Head of caudate nucleus (tissue), 42 donors: ENCODE results near the gene WDR81.
A peak's percentile ranks its signal among the peaks of the same experiment; 100 is the strongest.
"Not testable (repeated sequence)": the region's sequence is repeated elsewhere in the genome, so short reads cannot be mapped to it uniquely, and the experiment has no call there.

ENCODE experiments used
- DNase-seq, 42 donors: peaks; one replicate each; pipeline versions ENCODE4 v3.0.0 to v3.0.0-alpha.2; 2020 to 2021; ENCODE audit warnings: mixed read lengths in 7 of 42
- intact Hi-C: fragments of 100-400 bp; cut with DNase I; formaldehyde crosslinking; loops from one replicate; pipeline ENCODE4 v1.15.0; 2022

The WDR81 gene

DNA sequence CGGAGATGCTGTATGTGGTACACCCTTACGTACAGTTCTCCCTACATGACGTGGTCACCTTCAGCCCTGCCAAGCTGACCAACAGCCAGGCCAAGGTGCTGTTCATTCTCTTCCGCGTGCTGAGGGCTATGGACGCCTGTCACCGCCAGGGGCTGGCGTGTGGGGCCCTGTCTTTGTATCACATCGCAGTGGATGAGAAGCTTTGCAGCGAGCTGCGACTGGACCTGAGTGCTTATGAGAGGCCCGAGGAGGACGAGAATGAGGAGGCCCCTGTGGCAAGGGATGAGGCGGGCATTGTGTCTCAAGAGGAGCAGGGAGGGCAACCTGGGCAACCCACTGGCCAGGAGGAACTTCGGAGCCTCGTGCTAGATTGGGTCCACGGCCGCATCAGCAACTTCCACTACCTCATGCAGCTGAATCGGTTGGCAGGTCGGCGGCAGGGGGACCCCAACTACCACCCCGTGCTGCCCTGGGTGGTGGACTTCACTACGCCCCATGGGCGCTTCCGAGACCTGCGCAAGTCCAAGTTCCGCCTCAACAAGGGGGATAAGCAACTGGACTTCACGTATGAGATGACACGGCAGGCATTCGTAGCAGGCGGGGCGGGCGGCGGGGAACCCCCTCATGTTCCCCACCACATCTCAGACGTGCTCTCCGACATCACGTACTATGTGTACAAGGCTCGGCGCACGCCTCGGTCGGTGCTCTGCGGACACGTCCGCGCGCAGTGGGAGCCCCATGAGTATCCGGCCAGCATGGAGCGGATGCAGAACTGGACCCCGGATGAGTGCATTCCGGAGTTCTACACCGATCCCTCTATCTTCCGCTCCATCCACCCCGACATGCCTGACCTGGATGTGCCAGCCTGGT, 1.4 kb downstream of the WDR81 start:
- intact Hi-C loops = no loop called here
- no peak for DNase-seq

DNA sequence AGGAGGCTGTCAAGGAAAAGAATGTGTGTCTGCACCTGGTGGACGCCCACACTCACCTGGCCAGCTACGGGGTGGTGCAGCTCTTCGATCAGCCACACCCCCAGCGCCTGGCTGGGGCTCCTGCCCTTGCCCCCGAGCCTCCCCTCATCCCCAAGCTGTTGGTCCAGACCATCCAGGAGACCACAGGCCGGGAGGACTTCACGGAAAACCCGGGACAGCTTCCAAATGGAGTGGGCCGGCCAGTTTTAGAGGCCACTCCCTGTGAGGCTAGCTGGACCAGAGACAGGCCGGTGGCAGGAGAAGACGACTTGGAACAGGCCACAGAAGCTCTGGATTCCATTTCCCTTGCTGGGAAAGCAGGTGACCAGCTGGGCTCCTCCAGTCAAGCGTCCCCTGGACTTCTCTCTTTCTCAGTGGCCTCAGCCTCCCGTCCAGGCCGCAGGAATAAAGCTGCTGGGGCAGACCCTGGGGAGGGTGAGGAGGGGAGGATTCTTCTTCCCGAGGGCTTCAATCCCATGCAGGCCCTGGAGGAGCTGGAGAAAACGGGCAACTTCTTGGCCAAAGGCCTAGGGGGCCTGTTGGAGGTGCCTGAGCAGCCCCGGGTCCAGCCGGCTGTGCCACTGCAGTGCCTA, 2.2 kb downstream of the WDR81 start:
- intact Hi-C loops = no loop called here

DNA sequence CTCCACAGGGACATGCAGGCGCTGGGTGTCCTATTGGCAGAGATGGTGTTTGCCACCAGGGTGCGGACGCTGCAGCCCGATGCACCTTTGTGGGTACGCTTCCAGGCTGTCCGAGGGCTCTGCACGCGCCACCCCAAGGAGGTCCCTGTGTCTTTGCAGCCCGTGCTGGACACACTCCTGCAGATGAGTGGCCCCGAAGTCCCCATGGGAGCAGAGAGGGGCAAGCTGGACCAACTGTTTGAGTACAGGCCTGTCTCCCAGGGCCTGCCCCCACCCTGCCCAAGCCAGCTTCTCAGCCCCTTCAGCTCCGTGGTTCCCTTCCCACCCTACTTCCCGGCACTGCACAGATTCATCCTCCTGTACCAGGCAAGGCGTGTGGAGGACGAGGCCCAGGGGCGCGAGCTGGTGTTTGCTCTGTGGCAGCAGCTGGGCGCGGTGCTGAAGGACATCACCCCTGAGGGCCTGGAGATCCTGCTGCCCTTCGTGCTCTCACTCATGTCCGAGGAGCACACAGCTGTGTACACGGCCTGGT, 2.8 kb downstream of the WDR81 start:
- no peak for DNase-seq
- intact Hi-C loops = no loop called here

More for the DNA sequence above, 2.2 kb downstream of the WDR81 start:
- no peak for DNase-seq

DNA sequence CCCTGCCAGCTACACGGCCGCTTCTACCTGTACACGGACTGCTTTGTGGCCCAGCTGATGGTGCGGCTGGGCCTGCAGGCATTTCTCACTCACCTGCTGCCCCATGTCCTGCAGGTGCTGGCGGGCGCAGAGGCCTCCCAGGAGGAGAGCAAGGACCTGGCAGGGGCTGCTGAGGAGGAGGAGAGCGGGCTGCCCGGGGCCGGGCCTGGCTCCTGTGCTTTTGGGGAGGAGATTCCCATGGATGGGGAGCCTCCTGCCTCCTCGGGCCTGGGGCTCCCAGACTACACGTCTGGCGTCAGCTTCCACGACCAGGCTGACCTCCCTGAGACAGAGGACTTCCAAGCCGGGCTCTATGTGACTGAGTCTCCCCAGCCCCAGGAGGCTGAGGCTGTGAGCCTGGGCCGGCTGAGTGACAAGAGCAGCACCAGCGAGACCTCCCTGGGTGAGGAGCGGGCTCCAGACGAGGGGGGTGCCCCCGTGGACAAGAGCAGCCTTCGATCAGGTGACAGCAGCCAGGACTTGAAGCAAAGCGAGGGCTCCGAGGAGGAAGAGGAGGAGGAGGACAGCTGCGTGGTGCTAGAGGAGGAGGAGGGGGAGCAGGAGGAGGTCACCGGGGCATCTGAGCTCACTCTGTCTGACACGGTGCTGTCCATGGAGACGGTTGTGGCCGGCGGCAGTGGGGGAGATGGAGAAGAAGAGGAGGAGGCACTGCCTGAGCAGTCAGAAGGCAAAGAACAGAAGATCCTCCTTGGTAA, 3.5 kb downstream of the WDR81 start:
- intact Hi-C loops = no loop called here
- no peak for DNase-seq

DNA sequence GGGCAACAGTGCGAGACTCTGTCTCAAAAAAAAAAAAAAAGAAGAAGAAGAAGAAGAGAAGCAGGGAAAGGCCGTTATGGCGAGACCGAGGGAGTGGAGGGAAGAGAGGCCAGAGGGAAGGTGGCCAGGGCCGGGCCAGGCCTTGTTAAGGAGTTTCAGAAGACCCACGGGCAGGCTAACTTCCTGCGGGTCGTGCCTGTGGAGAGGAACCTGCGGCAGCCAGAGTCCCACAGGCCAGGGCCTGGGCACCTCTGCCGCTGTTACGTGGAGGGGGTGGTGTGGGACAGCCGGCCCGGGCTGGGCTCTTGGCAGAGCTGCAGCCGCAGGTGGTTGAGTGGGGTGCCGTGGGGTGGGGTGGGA, 5.4 kb downstream of the WDR81 start:
- no peak for DNase-seq
- intact Hi-C loops = no loop called here

DNA sequence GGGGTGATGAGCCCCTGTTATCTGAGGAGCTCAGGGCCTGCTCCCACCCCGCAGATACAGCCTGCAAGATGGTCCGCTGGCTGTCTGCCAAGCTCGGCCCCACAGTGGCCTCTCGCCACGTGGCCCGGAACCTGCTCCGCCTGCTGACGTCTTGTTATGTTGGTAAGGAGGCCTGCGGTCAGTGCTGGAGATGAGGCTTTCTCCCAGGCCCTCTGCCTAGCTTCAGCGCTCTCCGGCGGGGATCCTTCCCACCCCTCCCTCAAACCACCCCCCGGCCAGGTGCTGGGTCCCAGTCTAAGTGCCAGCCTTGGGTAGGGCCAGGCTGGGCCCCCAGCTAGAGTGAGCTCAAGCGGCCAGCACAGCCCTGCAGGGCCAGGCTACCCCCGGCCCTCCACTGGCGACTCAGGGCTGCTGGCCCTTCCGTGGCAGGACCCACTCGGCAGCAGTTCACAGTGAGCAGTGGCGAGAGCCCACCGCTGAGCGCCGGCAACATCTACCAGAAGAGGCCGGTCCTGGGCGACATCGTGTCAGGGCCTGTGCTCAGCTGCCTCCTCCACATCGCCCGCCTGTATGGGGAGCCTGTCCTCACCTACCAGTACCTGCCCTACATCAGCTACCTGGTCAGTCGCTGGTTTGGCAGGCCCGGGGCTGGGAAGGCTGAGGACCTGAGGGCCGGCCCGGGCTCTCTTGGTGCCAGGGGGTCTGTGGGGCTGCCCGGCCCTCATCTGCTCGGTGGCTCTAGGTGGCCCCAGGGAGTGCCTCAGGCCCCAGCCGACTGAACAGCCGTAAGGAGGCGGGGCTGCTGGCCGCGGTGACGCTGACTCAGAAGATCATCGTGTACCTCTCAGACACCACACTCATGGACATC, 6.1 kb downstream of the WDR81 start:
- peak in 12 of 42 donors; percentile 23 to 69 (median 48) for DNase-seq
- intact Hi-C loops = no loop called here

DNA sequence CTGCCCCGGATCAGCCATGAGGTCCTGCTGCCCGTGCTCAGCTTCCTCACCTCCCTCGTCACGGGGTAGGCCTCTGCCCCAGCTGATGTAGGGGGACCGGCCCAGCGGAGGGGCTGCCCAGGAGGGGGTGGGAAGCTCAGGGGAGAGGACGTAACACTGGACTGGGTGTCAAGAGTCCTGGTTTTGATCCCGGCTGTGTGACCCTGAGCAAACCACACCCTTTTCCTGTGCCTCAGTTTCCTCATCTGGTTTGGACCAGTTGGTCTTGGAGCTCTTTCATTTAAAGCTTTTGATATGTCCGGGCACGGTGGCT, 6.6 kb downstream of the WDR81 start:
- intact Hi-C loops = no loop called here
- DNase-seq = no peak

DNA sequence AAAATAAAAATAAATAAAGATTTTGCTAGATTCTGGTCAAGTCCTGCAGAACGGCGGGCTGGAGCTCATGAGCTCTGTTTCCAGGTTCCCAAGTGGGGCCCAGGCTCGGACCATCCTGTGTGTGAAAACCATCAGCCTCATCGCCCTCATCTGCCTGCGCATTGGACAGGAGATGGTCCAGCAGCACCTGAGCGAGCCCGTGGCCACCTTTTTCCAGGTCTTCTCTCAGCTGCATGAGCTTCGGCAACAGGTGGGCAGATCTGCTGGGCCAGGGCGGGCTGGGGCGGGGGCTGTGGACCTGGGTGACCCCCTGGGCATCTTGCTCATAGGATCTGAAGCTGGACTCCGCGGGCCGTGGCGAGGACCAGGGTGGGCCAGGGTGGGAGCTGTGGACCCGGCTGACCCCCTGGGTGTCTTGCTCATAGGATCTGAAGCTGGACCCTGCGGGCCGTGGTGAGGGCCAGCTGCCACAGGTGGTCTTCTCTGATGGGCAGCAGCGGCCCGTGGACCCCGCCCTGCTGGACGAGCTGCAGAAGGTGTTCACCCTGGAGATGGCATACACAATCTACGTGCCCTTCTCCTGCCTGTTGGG, 7.8 kb downstream of the WDR81 start:
- intact Hi-C loops = no loop called here
- DNase-seq = no peak

DNA sequence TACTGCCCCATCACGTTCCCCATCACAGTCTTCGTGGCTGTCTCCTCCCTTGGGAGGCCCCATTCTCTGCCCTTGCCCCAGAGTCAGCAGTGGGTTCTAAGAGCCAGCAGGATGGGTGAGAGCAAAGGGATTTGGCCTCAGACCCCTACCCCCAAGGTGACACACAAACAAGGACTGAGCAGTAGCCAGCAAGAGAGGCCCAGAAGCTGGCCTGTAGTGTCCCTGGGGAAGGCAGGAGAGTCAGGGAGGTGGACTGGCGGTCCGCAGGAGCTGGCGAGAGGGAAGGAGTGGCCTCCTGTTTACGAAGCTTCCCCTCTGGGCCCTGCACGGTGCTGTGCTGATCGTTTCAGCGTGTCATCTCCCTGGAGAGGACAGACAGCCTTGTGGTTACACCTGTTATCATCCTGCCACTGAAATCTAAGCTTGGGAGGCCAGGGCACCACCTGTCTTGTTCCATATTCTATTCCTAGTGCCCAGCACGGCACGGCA, 8.4 kb downstream of the WDR81 start:
- no peak for DNase-seq
- intact Hi-C loops = no loop called here

DNA sequence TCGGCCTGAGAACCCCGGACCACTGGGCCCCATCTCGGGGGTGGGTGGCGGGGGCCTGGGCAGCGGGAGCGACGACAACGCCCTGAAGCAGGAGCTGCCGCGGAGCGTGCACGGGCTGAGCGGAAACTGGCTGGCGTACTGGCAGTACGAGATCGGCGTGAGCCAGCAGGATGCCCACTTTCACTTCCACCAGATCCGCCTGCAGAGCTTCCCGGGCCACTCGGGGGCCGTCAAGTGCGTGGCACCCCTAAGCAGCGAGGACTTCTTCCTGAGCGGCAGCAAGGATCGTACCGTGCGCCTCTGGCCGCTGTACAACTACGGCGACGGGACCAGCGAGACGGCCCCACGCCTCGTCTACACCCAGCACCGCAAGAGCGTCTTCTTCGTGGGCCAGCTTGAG, 9.3 kb downstream of the WDR81 start:
- intact Hi-C loops = no loop called here
- peak in 2 of 42 donors; percentile 31 to 52 for DNase-seq

DNA sequence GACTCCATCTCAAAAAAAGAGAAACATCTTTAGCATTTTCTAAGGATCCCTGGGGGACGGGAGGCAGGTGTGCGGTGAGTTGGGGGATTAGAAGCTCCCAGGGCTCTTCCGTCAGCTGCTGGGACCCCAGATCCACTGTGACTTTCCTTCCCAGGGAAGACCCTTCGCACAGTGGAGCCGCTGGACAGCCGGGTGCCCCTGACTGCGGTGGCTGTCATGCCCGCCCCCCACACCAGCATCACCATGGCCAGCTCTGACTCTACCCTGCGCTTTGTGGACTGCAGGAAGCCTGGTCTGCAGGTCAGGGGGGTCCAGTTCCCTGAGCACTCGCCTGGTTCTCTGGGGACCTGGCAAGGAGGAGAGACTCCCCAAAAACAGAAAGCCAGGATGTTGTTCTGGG, 10.9 kb downstream of the WDR81 start:
- DNase-seq = no peak
- intact Hi-C loops = loop anchor here (5.0 kb wide), 1 partner anchor 42 kb away; no protein-coding TSS in a partner anchor

DNA sequence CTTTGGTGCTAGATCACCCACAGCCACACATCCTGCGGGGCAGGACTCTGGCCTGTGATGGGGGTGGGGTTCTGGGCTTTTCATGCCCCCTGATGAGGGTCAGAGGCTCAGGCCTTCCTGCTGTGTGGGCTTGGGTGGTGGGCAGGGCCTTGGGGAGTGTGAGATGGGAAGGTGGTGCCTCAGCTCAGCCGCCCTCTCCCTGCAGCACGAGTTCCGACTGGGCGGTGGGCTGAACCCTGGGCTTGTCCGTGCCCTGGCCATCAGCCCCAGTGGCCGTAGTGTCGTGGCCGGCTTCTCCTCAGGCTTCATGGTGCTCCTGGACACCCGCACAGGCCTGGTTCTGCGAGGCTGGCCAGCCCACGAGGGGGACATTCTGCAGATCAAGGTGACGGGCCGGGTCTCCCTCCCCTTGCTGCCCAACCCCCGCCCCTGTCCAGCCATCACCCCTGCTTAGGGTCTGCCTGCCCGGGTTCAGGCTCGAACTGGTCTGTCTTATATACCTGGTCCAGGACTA, 11.4 kb downstream of the WDR81 start:
- intact Hi-C loops = loop anchor here (5.0 kb wide), 1 partner anchor 41 kb away; no protein-coding TSS in a partner anchor
- DNase-seq = no peak

DNA sequence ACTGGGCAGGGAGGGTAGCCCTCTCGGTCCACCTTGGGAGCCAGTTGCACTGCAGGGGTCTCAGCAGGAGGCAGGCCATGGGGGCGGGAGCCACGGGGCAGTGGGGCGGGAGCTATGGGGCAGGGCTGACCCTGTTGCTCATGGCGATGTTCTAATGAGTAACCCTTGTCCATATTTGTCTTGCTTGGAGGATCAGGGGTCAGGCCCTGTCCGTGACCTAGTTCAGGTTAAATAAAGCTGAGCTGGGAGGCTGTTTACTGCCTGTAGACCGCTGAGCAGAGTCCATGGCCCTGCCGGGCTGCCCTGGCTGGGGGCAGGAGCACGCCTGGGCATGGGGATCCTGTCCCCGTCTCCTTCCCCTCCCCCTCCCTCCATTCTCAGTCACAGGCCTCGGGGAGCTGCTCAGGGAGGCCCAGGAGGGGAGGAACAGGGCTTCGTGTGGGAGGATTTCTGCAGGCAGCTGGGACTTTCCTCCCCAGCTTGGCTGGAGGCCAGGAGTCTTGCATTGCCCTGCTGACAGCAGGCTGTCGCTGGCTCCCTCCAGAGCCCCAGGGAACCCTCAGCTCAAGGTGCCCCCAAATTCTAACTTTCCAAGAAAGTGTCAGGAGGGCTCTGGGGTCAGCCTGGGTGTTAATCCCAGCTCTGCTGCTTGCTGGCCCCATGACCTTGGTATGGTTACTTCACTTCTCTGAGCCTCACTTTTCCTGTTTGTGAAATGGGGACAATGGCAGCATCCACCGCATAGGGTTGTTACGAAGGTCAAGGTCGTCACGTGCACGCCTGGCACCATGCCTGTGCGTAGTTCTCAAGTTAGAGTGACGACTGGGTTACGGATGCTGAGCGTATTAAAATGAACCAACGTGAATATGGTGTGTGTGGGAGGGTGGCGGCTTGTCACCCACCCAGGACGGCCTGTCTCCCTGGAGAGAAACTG, 12.1 kb downstream of the WDR81 start:
- DNase-seq = peak in 41 of 42 donors; percentile 41 to 89 (median 68)
- intact Hi-C loops = loop anchor here (5.0 kb wide), 1 partner anchor 41 kb away; no protein-coding TSS in a partner anchor

DNA sequence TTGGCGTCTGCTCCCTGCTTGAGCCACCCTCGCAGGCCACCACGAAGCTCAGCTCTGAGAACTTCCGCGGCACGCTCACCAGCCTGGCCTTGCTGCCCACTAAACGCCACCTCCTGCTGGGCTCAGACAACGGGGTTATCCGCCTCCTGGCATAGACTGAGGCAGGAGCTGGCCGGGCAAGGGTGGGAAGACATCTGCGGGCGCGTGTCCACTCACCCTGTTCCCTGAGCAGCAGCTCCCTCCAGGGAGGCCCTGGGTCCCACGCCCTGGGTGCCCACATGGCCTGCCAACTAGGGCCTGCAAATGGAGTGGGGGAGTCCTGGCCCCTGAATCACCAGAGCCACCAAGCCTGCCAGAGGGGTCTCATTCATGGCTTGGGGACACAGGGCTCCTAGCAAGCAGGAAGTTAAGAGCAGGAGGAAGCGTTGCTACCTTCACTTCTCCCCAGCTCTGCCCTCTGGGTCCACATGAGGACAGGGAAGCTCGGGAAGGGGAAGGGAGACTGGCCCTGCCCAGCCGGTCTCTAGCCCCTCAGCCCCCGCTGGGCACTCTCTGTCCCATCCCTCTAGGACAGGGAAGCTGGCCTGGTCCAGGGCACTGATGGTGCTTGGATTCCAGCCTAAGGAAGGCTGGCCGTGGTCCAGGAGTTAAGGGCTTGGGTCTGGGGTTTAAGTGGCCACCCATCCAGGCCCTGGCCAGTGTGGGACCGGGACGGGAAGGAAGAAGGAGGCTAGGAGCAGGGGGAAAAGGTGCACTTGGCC, 13.2 kb downstream of the WDR81 start:
- intact Hi-C loops = loop anchor here (5.0 kb wide), 1 partner anchor 40 kb away; no protein-coding TSS in a partner anchor

DNA sequence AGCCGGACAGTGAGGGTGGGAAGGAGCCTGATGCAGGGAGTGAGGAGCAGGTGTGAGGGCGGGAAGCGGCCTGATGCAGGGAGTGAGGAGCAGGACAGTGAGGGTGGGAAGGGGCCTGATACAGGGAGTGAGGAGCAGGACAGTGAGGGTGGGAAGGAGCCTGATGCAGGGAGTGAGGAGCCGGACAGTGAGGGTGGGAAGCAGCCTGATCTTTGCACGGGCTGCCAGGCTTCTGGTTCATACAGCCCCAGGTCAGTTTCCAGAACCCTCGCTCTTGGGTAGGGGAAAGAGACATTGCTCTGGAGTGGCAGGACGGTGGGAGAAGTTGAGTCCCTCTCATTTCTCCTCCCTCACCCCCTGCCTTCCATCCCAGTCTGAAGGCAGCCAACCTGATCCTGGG, 17.4 kb downstream of the WDR81 start:
- intact Hi-C loops, DNase-seq: not testable (repeated sequence)

More for the DNA sequence above, 13.2 kb downstream of the WDR81 start:
- no peak for DNase-seq
